ENCODE results near the gene PHKA1.
"Not testable (repeated sequence)": the region's sequence is repeated elsewhere in the genome, so short reads cannot be mapped to it uniquely, and the experiment has no call there.

PHKA1 gene

GRCh38 chrX:72713599-72714477 lies at the start of gene PHKA1:
Gene PHKA1 (minus strand): TSS chrX:72714306. CDS start chrX:72713880, 426 bp downstream.
- DNase-seq (ENCODE audit: low spot score) = peak; percentile 22

GRCh38 chrX:72760454-72760853 lies 46.3 kb upstream of the PHKA1 start:
- DNase-seq (ENCODE audit: low spot score) = not testable (repeated sequence)

GRCh38 chrX:72748545-72748944 lies 34.4 kb upstream of the PHKA1 start:
- not testable (repeated sequence) for DNase-seq (ENCODE audit: low spot score)

- DNase-seq (ENCODE audit: low spot score) = not testable (repeated sequence)
Observed at GRCh38 chrX:72745546-72745945, 31.4 kb upstream of the PHKA1 start.

- DNase-seq (ENCODE audit: low spot score) = no peak
Observed at GRCh38 chrX:72735561-72735960, 21.5 kb upstream of the PHKA1 start.

GRCh38 chrX:72733636-72734035 lies 19.5 kb upstream of the PHKA1 start:
- not testable (repeated sequence) for DNase-seq (ENCODE audit: low spot score)

GRCh38 chrX:72727846-72728245 lies 13.7 kb upstream of the PHKA1 start:
- no peak for DNase-seq (ENCODE audit: low spot score)

GRCh38 chrX:72716766-72717165 lies 2.7 kb upstream of the PHKA1 start:
- DNase-seq (ENCODE audit: low spot score) = no peak

- no peak for DNase-seq (ENCODE audit: low spot score)
Observed at GRCh38 chrX:72715546-72715945, 1.4 kb upstream of the PHKA1 start.

- peak; percentile 31 for DNase-seq (ENCODE audit: low spot score)
Observed at GRCh38 chrX:72714478-72714916, 391 bp upstream of the PHKA1 start.

GRCh38 chrX:72713130-72713529 lies 976 bp downstream of the PHKA1 start:
- peak; percentile 4 for DNase-seq (ENCODE audit: low spot score)

GRCh38 chrX:72712094-72712755 lies 1.9 kb downstream of the PHKA1 start:
- DNase-seq (ENCODE audit: low spot score) = peak; percentile 2

GRCh38 chrX:72705814-72706213 lies 8.3 kb downstream of the PHKA1 start:
- no peak for DNase-seq (ENCODE audit: low spot score)

GRCh38 chrX:72705111-72705510 lies 9.0 kb downstream of the PHKA1 start:
- no peak for DNase-seq (ENCODE audit: low spot score)

- DNase-seq (ENCODE audit: low spot score) = no peak
Observed at GRCh38 chrX:72694170-72694569, 19.9 kb downstream of the PHKA1 start.

- no peak for DNase-seq (ENCODE audit: low spot score)
Observed at GRCh38 chrX:72693477-72693876, 20.6 kb downstream of the PHKA1 start.

- no peak for DNase-seq (ENCODE audit: low spot score)
Observed at GRCh38 chrX:72687396-72687795, 26.7 kb downstream of the PHKA1 start.

GRCh38 chrX:72685810-72686456 lies 28.2 kb downstream of the PHKA1 start:
- DNase-seq (ENCODE audit: low spot score) = no peak

- no peak for DNase-seq (ENCODE audit: low spot score)
Observed at GRCh38 chrX:72685018-72685417, 29.1 kb downstream of the PHKA1 start.

GRCh38 chrX:72683631-72684030 lies 30.5 kb downstream of the PHKA1 start:
- DNase-seq (ENCODE audit: low spot score) = no peak

GRCh38 chrX:72676465-72676864 lies 37.6 kb downstream of the PHKA1 start:
- no peak for DNase-seq (ENCODE audit: low spot score)

GRCh38 chrX:72673951-72674350 lies 40.2 kb downstream of the PHKA1 start:
- DNase-seq (ENCODE audit: low spot score) = not testable (repeated sequence)

GRCh38 chrX:72669508-72669907 lies 44.6 kb downstream of the PHKA1 start:
- not testable (repeated sequence) for DNase-seq (ENCODE audit: low spot score)

Measured in cerebellar cortex (tissue), 1 donor.